Uterus (tissue), 2 donors: ENCODE results near the gene PZP.

Experiments used
- POLR2A ChIP-seq, 2 donors: fragments of 450-650 bp; IDR thresholded peaks; one replicate each; pipeline ENCODE4 v1.6.1; 2016; ENCODE audit warnings: antibody characterized with exemption in 2 of 2, mild to moderate bottlenecking in 1 of 2, moderate library complexity in 1 of 2
- TF ChIP-seq, protein P1 (sequence below), 4 experiments: fragments of 200-600 bp in 2 of 4; fragments of 450-650 bp in 2 of 4; sonication (generic) in 2 of 4; IDR thresholded peaks; one replicate each; pipeline ENCODE4 v1.5.1; 2016 to 2019; ENCODE audit warnings: antibody characterized with exemption in 4 of 4, mild to moderate bottlenecking in 2 of 4, moderate library complexity in 1 of 4

DNA sequence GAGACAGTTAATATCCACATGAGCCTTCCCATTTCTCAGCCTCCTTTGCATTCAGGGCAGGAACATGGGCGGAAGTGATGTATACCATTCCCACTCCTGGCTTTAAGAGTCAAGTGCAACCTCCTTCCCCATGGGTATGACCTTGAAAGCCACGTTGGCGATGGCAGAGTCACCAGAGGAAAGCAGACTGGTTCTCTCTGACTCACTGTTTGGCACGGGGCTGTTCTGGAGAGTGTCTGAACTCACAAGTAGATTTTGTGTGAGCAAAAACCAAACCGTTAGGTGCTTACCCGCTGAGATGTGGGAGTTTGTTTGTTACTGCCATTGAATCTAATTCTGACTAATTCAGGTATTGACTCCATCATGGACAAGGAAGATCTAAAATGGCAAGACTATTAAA, 36.7 kb upstream of the PZP start:
- no peak for TF ChIP-seq POLR2A (IDR thresholded peaks at IDR 0.05)
- TF ChIP-seq, protein P1, sequence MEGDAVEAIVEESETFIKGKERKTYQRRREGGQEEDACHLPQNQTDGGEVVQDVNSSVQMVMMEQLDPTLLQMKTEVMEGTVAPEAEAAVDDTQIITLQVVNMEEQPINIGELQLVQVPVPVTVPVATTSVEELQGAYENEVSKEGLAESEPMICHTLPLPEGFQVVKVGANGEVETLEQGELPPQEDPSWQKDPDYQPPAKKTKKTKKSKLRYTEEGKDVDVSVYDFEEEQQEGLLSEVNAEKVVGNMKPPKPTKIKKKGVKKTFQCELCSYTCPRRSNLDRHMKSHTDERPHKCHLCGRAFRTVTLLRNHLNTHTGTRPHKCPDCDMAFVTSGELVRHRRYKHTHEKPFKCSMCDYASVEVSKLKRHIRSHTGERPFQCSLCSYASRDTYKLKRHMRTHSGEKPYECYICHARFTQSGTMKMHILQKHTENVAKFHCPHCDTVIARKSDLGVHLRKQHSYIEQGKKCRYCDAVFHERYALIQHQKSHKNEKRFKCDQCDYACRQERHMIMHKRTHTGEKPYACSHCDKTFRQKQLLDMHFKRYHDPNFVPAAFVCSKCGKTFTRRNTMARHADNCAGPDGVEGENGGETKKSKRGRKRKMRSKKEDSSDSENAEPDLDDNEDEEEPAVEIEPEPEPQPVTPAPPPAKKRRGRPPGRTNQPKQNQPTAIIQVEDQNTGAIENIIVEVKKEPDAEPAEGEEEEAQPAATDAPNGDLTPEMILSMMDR (IDR thresholded peaks at IDR 0.05): no peak
